Right kidney (tissue), 9 donors: ENCODE data around the gene ZBED2.
"Not testable (repeated sequence)": the region's sequence is repeated elsewhere in the genome, so short reads cannot be mapped to it uniquely, and the experiment has no call there.

Experiments used
- DNase-seq: peaks from one replicate; pipeline ENCODE4 v3.0.0-alpha.2; 2016
- long read RNA-seq, 8 donors: transcript quantifications; one replicate each; lab custom pipeline, GENCODE V29; 2026

The ZBED2 gene
- long read RNA-seq, donor 1: 0 reads
- long read RNA-seq, donor 2: 0 reads
- long read RNA-seq, donor 3: 0 reads
- long read RNA-seq, donor 4, partial matches to known transcripts: 0 of 1 reads
- long read RNA-seq, donor 4, other reads (novel, unspliced or antisense): 0 of 1 reads
- long read RNA-seq, donor 5: 0 reads
- long read RNA-seq, donor 6: 0 reads
- long read RNA-seq, donor 7: 0 reads
- long read RNA-seq, donor 8: 0 reads

- DNase-seq: no peak
Measured at GRCh38 chr3:111595232-111595631, at the start of gene ZBED2. Gene ZBED2, minus strand, starts transcription at chr3:111595346. Its CDS starts 1,145 bp downstream, at chr3:111594201.

- DNase-seq: no peak
Measured at GRCh38 chr3:111639316-111639715, 44.2 kb upstream of the ZBED2 start.

DNA sequence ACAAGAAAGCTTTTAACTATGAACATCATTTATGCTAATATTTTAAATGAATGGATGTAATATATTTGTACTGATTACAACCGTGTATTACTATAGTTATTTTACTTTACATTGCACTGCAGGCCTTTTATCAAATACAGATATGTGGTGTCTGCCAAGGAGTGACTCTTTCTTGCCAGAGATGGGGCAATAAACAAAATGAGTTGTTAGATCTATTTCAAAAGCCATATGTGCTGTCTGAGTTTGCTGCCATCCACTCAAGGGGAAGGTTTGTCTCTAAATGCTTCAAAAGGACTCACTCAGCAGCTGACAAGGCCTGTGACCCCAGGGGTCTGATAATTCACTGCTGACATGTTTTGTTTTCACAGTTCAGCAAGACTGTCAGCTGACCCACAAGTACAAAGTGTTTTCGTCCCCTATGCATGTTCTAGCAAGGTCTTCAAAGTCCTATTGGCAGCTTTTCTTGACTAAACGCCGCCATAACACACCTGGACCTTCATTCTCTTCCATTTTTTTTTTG lies 41.3 kb upstream of the ZBED2 start:
- DNase-seq: no peak

GRCh38 chr3:111635403-111635802 lies 40.3 kb upstream of the ZBED2 start:
- no peak for DNase-seq

DNA sequence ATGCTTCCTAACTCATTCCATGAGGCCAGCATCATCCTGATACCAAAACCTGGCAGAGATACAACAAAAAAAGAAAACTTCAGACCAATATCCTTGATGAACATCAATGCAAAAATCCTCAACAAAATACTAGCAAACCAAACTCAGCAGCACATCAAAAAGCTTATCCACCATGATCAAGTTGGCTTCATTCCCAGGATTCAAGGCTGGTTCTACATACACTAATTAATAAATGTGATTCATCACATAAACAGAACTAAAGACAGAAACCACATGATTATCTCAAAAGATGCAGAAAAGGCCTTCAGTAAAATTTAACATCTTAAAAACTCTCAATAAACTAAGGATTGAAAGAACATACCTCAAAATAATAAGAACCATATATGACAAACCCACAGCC lies 35.5 kb upstream of the ZBED2 start:
- DNase-seq: not testable (repeated sequence)

GRCh38 chr3:111629018-111629417 lies 33.9 kb upstream of the ZBED2 start:
- not testable (repeated sequence) for DNase-seq

DNA sequence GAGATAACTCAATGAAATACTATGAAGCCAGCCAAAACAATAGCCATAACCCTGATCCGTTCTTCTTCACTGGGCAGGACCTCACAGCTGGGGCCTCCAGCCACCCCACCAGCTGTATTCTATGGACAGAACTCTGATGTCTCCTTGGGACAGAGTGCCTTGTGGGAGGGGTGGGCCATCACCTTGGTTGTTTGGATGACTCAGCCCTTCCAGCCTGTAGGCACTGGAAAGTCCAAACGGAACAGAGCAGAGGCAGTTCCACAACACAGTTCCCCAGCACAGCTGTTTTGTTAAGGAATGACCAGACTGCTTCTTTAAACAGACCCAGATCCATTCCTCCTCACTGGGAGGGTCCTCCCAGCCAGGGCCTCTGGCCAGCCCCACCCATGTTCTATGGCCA lies 31.9 kb upstream of the ZBED2 start:
- DNase-seq: no peak

DNA sequence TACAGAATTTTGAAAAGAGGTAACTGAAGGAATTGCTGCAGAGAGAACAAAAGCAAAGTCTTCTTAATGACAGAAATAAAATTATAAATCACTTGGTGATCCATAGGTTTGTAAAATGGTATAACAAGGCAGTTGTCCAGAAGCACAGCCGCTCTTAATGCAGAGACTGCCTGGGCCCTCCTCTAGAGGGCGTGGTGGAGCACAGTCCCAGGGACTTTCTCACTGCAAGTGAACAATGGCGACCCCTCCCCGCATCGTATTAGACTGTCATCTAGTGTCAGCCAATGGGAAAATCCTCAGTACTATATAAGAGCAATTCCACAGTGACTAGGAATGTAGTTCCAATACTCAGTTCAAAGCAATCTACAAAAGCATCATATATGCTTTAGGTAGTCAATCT lies 26.4 kb upstream of the ZBED2 start:
- DNase-seq: no peak

GRCh38 chr3:111619833-111620232 lies 24.7 kb upstream of the ZBED2 start:
- DNase-seq: no peak

- no peak for DNase-seq
Measured at GRCh38 chr3:111618945-111619344, 23.8 kb upstream of the ZBED2 start.

DNA sequence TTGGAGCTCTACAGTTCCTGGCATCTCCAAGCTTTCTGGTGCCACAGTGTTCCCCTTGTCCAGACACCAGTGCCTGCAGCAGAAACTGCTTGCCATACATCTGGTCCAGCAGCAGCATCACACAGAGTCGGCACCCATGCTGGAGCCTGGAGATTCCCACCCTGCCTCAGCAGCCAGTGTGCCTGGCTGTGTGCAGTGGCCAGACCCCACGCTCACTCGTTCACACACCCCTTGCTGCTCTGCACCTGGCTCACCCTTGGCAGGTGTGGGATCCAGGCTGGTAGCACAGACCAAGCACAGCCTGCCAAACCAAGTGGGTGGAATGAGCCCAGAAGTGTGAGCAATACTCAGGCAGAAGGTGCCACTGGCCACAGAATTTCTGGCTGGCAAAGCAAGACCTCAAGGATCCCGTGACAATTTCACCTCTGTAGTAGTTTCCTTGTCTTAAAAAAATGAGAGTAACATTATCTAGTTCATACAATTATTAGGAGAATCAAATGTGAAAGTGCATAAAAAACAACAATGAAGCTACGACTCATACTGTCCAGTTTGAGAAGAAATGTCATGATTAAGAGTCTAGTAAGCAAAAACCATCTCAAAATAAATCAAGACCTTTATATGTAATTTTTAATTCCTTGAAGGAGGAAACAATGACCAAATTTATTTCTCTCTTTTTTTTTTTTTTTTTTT lies 22.9 kb upstream of the ZBED2 start:
- no peak for DNase-seq

DNA sequence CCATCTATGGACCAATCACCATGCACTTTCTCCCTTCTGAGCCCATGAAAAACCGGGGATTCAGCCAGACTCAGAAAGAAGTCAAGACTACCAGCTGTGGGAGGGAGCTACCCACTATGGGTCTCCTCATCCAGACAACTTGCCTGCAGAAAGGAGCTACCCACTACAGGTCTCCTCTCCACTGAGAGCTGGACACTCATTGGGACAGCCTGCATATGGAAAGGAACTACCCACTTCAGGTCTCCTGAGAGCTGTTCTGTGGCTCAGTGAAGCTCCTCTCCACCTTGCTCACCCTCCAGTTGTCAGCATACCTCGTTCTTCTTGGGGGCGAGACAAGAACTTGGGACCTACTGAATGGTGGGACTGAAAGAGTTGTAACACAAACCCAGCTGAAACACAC lies 22.3 kb upstream of the ZBED2 start:
- no peak for DNase-seq

DNA sequence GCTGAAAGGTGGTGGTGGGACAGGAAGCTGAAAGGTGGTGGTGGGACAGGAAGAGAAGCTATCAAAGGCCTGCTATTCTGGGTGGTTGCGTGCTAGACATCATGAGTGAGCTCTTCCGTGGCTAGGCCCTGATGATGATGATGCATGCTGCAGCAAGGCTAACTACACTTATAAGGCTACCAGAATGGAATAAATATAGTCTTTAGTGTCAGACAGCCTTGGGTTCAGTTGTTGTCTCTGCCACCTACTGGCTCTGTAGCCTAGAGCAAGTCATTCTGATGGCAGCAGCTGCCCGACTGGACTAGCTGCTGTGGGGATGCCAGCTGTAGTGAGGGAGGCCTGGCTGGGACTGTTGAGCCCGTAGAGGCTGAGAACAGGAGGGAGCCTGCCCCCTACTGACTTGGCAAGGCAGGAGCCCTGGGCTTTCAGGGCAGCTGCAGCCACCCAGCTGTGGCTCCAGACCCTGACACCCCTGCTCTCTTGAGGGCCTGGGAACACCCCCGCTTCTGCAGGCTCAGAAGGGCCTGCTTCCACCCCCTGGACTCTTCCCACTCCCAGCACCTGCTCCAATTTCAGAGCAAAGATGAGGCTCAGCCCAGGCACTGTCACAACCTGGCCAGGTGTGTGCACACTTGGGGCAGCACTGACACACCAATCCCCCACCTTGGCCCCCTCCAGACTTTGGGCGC lies 21.4 kb upstream of the ZBED2 start:
- DNase-seq: no peak

- DNase-seq: no peak
Measured at GRCh38 chr3:111615880-111616279, 20.7 kb upstream of the ZBED2 start.

DNA sequence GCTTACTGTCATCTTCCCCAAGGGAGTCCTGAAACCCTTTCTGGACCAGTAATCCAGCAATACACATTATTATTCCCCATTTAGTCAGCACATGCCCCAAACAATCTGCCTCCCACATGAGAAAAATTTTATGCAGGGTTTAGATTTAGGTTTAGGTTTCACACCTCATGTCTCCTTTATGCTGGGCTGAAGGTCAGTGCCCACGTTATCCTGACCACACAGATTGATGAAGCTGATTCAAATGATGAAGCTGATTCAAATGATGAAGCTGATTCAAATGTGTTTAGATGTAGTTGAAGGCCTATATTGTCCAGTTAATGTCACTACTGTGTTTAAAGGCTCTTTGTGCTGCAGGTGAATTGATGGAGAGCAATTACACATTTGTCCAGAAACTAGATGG lies 18.1 kb upstream of the ZBED2 start:
- no peak for DNase-seq

DNA sequence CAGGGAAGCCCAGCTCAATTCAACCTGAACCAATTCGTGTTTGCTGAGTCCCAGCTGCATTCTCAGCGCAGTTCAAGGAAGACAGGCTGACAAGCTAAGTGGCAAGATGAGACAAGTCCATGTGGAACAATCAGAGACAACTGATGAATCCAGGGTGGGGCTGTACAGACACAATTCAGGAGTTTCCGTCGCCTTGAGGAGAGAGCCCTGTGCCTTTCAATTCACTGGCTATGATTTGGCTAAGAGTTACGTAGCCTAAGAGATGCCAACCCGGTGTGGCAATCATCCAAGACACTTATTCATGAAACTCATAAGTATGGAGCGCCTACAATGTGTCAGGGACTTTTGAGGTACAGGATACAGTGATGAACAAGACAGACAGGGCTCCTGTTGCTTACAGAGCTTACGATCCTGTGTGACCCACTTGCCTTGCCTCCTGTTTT lies 15.5 kb upstream of the ZBED2 start:
- no peak for DNase-seq

DNA sequence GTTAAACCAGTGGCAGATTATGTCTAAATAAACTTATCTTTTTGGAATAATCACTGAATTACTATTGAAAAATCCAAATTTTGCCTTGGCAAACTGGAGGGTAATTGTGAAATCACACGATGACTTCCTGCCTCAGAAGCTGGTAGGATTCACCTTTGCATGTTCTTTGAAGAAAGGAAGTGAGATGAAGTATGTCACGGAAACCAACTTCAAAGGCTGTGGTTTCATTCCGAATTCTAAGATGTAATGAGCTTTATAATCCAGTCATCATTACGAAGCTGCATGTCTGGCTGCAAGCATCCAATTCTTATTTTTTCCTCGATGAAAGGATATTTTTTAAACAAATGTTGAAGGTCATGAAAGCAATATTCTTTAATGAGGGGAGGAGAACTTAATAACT lies 15.0 kb upstream of the ZBED2 start:
- no peak for DNase-seq

GRCh38 chr3:111609700-111610099 lies 14.6 kb upstream of the ZBED2 start:
- DNase-seq: no peak

GRCh38 chr3:111608383-111608782 lies 13.2 kb upstream of the ZBED2 start:
- no peak for DNase-seq

DNA sequence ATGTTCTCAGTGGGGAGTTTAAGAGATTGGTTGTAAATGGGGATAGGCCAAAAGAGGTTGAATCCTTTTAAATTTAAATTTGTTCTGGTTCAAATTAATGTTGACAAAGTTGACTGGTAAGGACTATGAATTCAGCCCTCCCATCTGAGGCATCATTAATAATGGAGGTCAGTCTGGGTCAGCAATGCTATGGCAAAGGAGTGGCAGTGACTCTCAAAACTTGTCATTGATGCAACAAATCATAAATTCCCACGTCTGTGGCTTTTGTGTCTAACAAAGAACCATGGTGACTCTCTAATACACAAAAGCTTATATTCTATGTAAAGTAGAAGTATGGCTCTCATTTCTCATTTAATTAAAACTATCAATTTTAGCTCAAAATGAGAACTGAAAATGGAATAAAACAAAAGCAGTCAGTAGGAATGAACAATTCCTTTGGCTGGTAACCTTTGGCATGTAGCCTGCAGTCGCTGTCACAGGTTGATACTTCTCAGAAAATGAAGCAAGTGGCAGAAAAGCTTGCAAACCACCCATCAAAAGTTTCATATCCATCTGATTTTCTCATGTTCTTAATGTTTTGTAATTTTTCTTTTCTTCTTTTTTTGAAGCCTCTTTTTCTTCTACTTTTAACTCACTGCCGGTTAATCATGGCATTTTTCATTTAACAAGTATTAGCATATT lies 12.2 kb upstream of the ZBED2 start:
- DNase-seq: no peak

- DNase-seq: no peak
Measured at GRCh38 chr3:111605493-111605892, 10.3 kb upstream of the ZBED2 start.

DNA sequence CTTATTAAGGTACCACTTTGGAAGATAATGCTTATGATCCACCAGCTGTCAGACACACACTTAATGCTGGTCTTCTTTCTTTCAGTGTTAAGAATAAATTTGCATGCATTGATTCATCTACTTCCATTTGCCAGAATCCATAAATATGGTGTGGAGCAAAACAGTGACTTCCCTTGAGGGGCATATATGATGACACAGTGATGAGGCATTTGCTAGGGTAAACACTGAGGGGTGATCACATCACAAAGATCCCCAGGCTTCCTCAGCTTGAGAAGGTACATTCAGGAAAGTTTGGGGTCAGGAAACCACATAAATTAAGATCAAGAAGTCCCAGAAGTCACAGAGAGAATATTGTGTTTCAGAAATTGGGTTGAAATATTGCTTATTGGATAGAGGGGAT lies 9.9 kb upstream of the ZBED2 start:
- DNase-seq: no peak

DNA sequence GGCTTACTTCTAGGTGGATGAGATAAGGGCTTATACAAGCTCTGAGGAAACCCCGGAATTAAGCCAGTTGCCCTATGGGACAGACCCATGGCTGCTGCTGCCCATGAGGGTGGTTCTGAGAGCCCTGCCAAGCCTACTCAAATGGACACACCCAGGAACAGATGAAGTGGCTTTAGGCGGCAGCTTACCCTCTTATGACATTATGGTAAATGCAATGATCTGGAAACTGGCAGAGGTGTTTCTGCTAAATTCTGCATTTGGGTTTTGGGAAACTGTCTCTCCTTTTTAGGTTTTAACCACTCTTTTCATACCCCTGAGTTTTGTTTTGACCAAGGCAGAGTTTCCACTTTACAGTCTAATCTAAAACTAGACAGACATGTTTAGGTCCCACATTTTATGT lies 9.0 kb upstream of the ZBED2 start:
- no peak for DNase-seq
